AG10803 (cell line): ENCODE results near the gene PCDHGC4.
A peak's percentile ranks its signal among the peaks of the same experiment; 100 is the strongest.

Source experiments
- DNase-seq: peaks from one replicate; pipeline ENCODE4 v3.0.0; 2010; ENCODE audit warnings: low read depth
- H3K4me3 ChIP-seq: 2 replicates; pipeline ENCODE4 v1.5.1; 2011; ENCODE audit warnings: mild to moderate bottlenecking, low read length, control low read depth
- CTCF ChIP-seq: conservative IDR thresholded peaks from 2 replicates; pipeline ENCODE4 v1.5.1; 2011; ENCODE audit warnings: mild to moderate bottlenecking, low read length, control low read depth, inconsistent platforms

PCDHGC4 gene

GRCh38 chr5:141517880-141518617, 33.2 kb downstream of the PCDHGC4 start:
- TF ChIP-seq CTCF, result no peak
- no peak overlapping the region for H3K4me3 ChIP-seq

GRCh38 chr5:141518618-141519015, 33.8 kb downstream of the PCDHGC4 start:
- no peak for DNase-seq
- H3K4me3 ChIP-seq, result no peak overlapping the region
- no peak for TF ChIP-seq CTCF

More at GRCh38 chr5:141517880-141518617, 33.2 kb downstream of the PCDHGC4 start:
- peak; percentile 59 for DNase-seq

GRCh38 chr5:141519605-141520565, 35.1 kb downstream of the PCDHGC4 start:
- H3K4me3 ChIP-seq, result no peak overlapping the region
- no peak for TF ChIP-seq CTCF
- no peak for DNase-seq

GRCh38 chr5:141521244-141521781, 36.5 kb downstream of the PCDHGC4 start:
- peak; percentile 99 for DNase-seq
- H3K4me3 ChIP-seq, result no peak overlapping the region
- no peak for TF ChIP-seq CTCF

GRCh38 chr5:141522301-141522700, 37.5 kb downstream of the PCDHGC4 start:
- no peak overlapping the region for H3K4me3 ChIP-seq
- no peak for DNase-seq
- TF ChIP-seq CTCF, result no peak

- TF ChIP-seq CTCF, result no peak
- no peak overlapping the region for H3K4me3 ChIP-seq
- DNase-seq, result no peak
Measured at GRCh38 chr5:141523991-141524390, 39.2 kb downstream of the PCDHGC4 start.
